DND-41 (cell line): ENCODE measurements around the gene MATN3.

ENCODE experiments used
- CTCF ChIP-seq: IDR thresholded peaks from 2 replicates; pipeline ENCODE4 v1.5.1; 2012; ENCODE audit warnings: borderline replicate concordance, low read length, moderate library complexity, mild to moderate bottlenecking; ENCODE audit not compliant: poor library complexity, severe bottlenecking; ENCODE audit errors: extremely low read depth
- EZH2 ChIP-seq: IDR thresholded peaks from 3 replicates; pipeline ENCODE4 v1.6.1; 2012; ENCODE audit warnings: borderline replicate concordance, low read depth, mild to moderate bottlenecking, moderate library complexity, low read length, inconsistent platforms; ENCODE audit not compliant: severe bottlenecking

- TF ChIP-seq CTCF (no peak), EZH2 (no peak)
Measured at GRCh38 chr2:20027705-20028434, 15.4 kb upstream of the MATN3 start.
